Liver (tissue), 9 donors: Measurements from ENCODE around the gene MGRN1. TPM values are rescaled to one million over a fixed set of nuclear protein-coding genes. Genes with fewer than 3 reads are reported as not detected.
A peak's percentile ranks its signal among the peaks of the same experiment; 100 is the strongest.

Experiments used
- DNase-seq: peaks from one replicate; pipeline ENCODE4 v3.0.0-alpha.2; 2017; ENCODE audit warnings: low spot score
- H3K27ac ChIP-seq, 2 donors: one replicate each; pipeline ENCODE4 v1.7.0; 2013; ENCODE audit warnings: inconsistent platforms in 2 of 2, low read length in 2 of 2, control low read depth in 1 of 2, low read depth in 1 of 2, mild to moderate bottlenecking in 1 of 2
- H3K27me3 ChIP-seq, 4 donors: one replicate each; pipeline versions ENCODE4 v1.6.1 to v1.7.0; 2013; ENCODE audit warnings: low read length in 3 of 4, inconsistent platforms in 1 of 4, mild to moderate bottlenecking in 1 of 4, moderate library complexity in 1 of 4; ENCODE audit not compliant: control insufficient read depth in 4 of 4, insufficient read depth in 4 of 4
- H3K36me3 ChIP-seq, 4 donors: one replicate each; pipeline versions ENCODE4 v1.6.1 to v1.7.0; 2013; ENCODE audit warnings: low read length in 3 of 4, mild to moderate bottlenecking in 3 of 4, low read depth in 1 of 4, moderate library complexity in 1 of 4; ENCODE audit not compliant: control insufficient read depth in 4 of 4, insufficient read depth in 3 of 4
- H3K4me1 ChIP-seq, 4 donors: one replicate each; pipeline versions ENCODE4 v1.6.1 to v1.7.0; 2013; ENCODE audit warnings: low read length in 3 of 4, mild to moderate bottlenecking in 3 of 4, moderate library complexity in 1 of 4; ENCODE audit not compliant: control insufficient read depth in 4 of 4, insufficient read depth in 4 of 4
- H3K4me3 ChIP-seq, 3 donors: one replicate each; pipeline versions ENCODE4 v1.6.1 to v1.7.0; 2013; ENCODE audit warnings: low read length in 3 of 3, control low read depth in 1 of 3, low read depth in 1 of 3, mild to moderate bottlenecking in 1 of 3
- H3K9ac ChIP-seq, 2 donors: one replicate each; pipeline ENCODE4 v1.7.0; 2013; ENCODE audit warnings: low read length in 2 of 2, mild to moderate bottlenecking in 2 of 2, moderate library complexity in 2 of 2, control low read depth in 1 of 2, low read depth in 1 of 2
- H3K9me3 ChIP-seq, 4 donors: one replicate each; pipeline versions ENCODE4 v1.6.1 to v1.7.0; 2013; ENCODE audit warnings: low read length in 3 of 4; ENCODE audit not compliant: control insufficient read depth in 4 of 4
- ATF3 ChIP-seq: IDR thresholded peaks from 2 replicates; pipeline ENCODE4 v1.6.1; 2016; ENCODE audit warnings: antibody characterized with exemption
- CTCF ChIP-seq: fragments of 150-350 bp; IDR thresholded peaks from 2 replicates; pipeline ENCODE4 v1.5.1; 2017; ENCODE audit warnings: improper control_type of control experiment, low read depth, low read length; ENCODE audit not compliant: missing input control
- EGR1 ChIP-seq, 2 donors: IDR thresholded peaks; 2 replicates each; pipeline ENCODE4 v1.6.1; 2016 to 2018; ENCODE audit warnings: antibody characterized with exemption in 2 of 2, low read depth in 2 of 2
- FOXA1 ChIP-seq: IDR thresholded peaks from 2 replicates; pipeline ENCODE4 v1.6.1; 2016; ENCODE audit warnings: antibody characterized with exemption
- FOXA2 ChIP-seq: IDR thresholded peaks from 2 replicates; pipeline ENCODE4 v1.6.1; 2016; ENCODE audit warnings: antibody characterized with exemption
- GABPA ChIP-seq, 2 donors: IDR thresholded peaks in 1 of 2; conservative IDR thresholded peaks in 1 of 2; 2 replicates each; pipeline ENCODE4 v1.6.1; 2016; ENCODE audit warnings: antibody characterized with exemption in 2 of 2, mild to moderate bottlenecking in 1 of 2, moderate library complexity in 1 of 2
- HNF4A ChIP-seq, 2 donors: conservative IDR thresholded peaks; 2 replicates each; pipeline ENCODE4 v1.6.1; 2016; ENCODE audit warnings: antibody characterized with exemption in 2 of 2, mild to moderate bottlenecking in 2 of 2
- HNF4G ChIP-seq: IDR thresholded peaks from 2 replicates; pipeline ENCODE4 v1.6.1; 2016; ENCODE audit warnings: antibody characterized with exemption
- JUND ChIP-seq, 2 donors: IDR thresholded peaks; 2 replicates each; pipeline ENCODE4 v1.6.1; 2016; ENCODE audit warnings: antibody characterized with exemption in 2 of 2
- MAX ChIP-seq: IDR thresholded peaks from 2 replicates; pipeline ENCODE4 v1.6.1; 2016; ENCODE audit warnings: antibody characterized with exemption
- NR2F2 ChIP-seq: IDR thresholded peaks from 2 replicates; pipeline ENCODE4 v1.6.1; 2016; ENCODE audit warnings: antibody characterized with exemption
- RAD21 ChIP-seq, 2 donors: IDR thresholded peaks; 2 replicates each; pipeline ENCODE4 v1.6.1; 2016; ENCODE audit warnings: antibody characterized with exemption in 2 of 2, mild to moderate bottlenecking in 2 of 2
- REST ChIP-seq: IDR thresholded peaks from 2 replicates; pipeline ENCODE4 v1.6.1; 2016; ENCODE audit warnings: antibody characterized with exemption, mild to moderate bottlenecking
- RXRA ChIP-seq, 2 donors: IDR thresholded peaks; 2 replicates each; pipeline ENCODE4 v1.6.1; 2017 to 2018; ENCODE audit warnings: antibody characterized with exemption in 2 of 2, mild to moderate bottlenecking in 1 of 2
- SP1 ChIP-seq: IDR thresholded peaks from 2 replicates; pipeline ENCODE4 v1.6.1; 2018; ENCODE audit warnings: antibody characterized with exemption, mild to moderate bottlenecking
- TAF1 ChIP-seq: conservative IDR thresholded peaks from 2 replicates; pipeline ENCODE4 v1.6.1; 2016; ENCODE audit warnings: antibody characterized with exemption, mild to moderate bottlenecking
- YY1 ChIP-seq: IDR thresholded peaks from 2 replicates; pipeline ENCODE4 v1.6.1; 2016; ENCODE audit warnings: antibody characterized with exemption, mild to moderate bottlenecking
- ZBTB33 ChIP-seq: IDR thresholded peaks from 2 replicates; pipeline ENCODE4 v1.6.1; 2016; ENCODE audit warnings: antibody characterized with exemption
- WGBS: extraction: QIAGEN DNeasy Blood & Tissue Kit; methylation state at CpG from one replicate; pipeline ENCODE4 v1.1.7; 2013; 5-methylcytosine and 5-hydroxymethylcytosine counted together
- polyA plus RNA-seq, 2 donors: library from polyadenylated mRNA; stranded (reverse) in 1 of 2; unstranded in 1 of 2; fragments of 200-250 nt in 1 of 2; fragments of >200 nt in 1 of 2; fragmentation: Nextera tagmentation in 1 of 2; extraction: Ambion mirVana in 1 of 2; gene quantifications; one replicate each; pipeline versions ENCODE4 v1.2.1 to v1.2.3, GENCODE V29; 2013 to 2015
- total RNA-seq, 2 donors: library from RNA; depleted of rRNA; stranded (reverse); fragments of >200 nt; gene quantifications; one replicate each; pipeline ENCODE4 v1.2.3, GENCODE V29; 2014
- donor health status: healthy.
- donor health status: healthy.
- donor health status: healthy.
- donor health status: healthy.
- donor health status: healthy.

The MGRN1 gene
- total and polyA plus RNA-seq, 4 donors, result 15.9 to 35.7 (median 25.9) TPM

- Histone ChIP-seq H3K27me3 (no peaks in the 10 kb centered on the region), H3K4me1 (peaks cover 6 to 66% (median 51%) of the 10 kb centered on the region in 4 donors), H3K9ac (no peak overlapping the region), H3K36me3 (peaks cover under 1 to 14% (median 6%) of the 10 kb centered on the region in 4 donors), H3K4me3 (no peak overlapping the region), H3K27ac (peak overlapping the region; percentile 83 to 98), H3K9me3 (no peaks in the 10 kb centered on the region)
- TF ChIP-seq CTCF, result no peak
- TF ChIP-seq TAF1, result no peak
- TF ChIP-seq HNF4G, result no peak
- TF ChIP-seq FOXA2, result no peak
- no peak for TF ChIP-seq YY1
- no peak for TF ChIP-seq NR2F2
- no peak for TF ChIP-seq REST
- DNase-seq, result no peak
- WGBS, result 56% methylated on average over 11 of the region's 11 CpGs
Observed at GRCh38 chr16:4676831-4677230, 52.2 kb downstream of the MGRN1 start.

GRCh38 chr16:4677390-4677789, 52.8 kb downstream of the MGRN1 start:
- Histone ChIP-seq H3K27ac (peak overlapping the region; percentile 83 to 98), H3K9me3 (no peaks in the 10 kb centered on the region), H3K27me3 (no peaks in the 10 kb centered on the region), H3K9ac (no peak overlapping the region), H3K4me1 (peaks cover 6 to 72% (median 57%) of the 10 kb centered on the region in 4 donors), H3K36me3 (peaks cover 3 to 12% (median 7%) of the 10 kb centered on the region in 4 donors), H3K4me3 (no peak overlapping the region)
- TF ChIP-seq YY1 (no peak), REST (no peak), ATF3 (no peak), CTCF (no peak), HNF4A (conservative IDR thresholded peaks at IDR 0.05) (no peak), RXRA (IDR thresholded peaks at IDR 0.05) (no peak), GABPA (IDR thresholded peaks at IDR 0.05 in 1 of 2, conservative IDR thresholded peaks at IDR 0.05 in 1 of 2) (no peak), FOXA2 (no peak), SP1 (no peak), MAX (no peak), TAF1 (no peak), EGR1 (IDR thresholded peaks at IDR 0.05; ENCODE audit: low read depth in 2 of 2) (no peak), FOXA1 (no peak), NR2F2 (no peak), HNF4G (no peak), ZBTB33 (no peak), JUND (IDR thresholded peaks at IDR 0.05) (no peak), RAD21 (IDR thresholded peaks at IDR 0.05) (no peak)
- no peak for DNase-seq
- 70% methylated on average over 17 of the region's 17 CpGs for WGBS
